Lower leg skin (tissue), 3 donors: Measurements from ENCODE around the gene HAUS3.

Source experiments
- POLR2A ChIP-seq, 2 donors: fragments of 450-650 bp; IDR thresholded peaks; one replicate each; pipeline ENCODE4 v1.6.1; 2016 to 2017; ENCODE audit warnings: antibody characterized with exemption in 2 of 2, mild to moderate bottlenecking in 1 of 2, moderate library complexity in 1 of 2
- TF ChIP-seq, protein P1 (sequence below), 3 donors: fragments of 450-650 bp; IDR thresholded peaks; one replicate each; pipeline ENCODE4 v1.5.1; 2016; ENCODE audit warnings: antibody characterized with exemption in 3 of 3, mild to moderate bottlenecking in 3 of 3, moderate library complexity in 2 of 3

DNA sequence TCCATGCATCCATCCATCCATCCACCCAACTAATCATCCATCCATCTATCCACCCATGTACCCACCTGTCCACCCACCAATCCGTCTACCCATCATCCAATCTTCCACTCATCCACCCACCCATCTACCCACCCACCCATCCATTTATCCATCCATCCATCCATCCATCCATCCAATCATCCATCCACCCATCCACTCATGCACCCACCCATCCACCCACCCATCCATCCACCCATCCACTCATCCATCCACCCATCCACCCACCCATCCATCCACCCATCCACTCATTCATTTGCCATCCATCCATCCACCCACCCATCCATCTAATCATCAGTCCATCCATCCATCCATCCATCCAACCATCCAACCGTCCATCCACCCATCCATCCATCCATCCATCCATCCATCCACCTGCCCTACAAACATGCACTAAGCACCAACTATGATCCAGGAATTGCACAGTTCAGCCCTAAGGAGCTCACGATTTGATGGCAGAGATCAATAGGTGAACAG, 41.3 kb upstream of the HAUS3 start:
- TF ChIP-seq, protein P1, sequence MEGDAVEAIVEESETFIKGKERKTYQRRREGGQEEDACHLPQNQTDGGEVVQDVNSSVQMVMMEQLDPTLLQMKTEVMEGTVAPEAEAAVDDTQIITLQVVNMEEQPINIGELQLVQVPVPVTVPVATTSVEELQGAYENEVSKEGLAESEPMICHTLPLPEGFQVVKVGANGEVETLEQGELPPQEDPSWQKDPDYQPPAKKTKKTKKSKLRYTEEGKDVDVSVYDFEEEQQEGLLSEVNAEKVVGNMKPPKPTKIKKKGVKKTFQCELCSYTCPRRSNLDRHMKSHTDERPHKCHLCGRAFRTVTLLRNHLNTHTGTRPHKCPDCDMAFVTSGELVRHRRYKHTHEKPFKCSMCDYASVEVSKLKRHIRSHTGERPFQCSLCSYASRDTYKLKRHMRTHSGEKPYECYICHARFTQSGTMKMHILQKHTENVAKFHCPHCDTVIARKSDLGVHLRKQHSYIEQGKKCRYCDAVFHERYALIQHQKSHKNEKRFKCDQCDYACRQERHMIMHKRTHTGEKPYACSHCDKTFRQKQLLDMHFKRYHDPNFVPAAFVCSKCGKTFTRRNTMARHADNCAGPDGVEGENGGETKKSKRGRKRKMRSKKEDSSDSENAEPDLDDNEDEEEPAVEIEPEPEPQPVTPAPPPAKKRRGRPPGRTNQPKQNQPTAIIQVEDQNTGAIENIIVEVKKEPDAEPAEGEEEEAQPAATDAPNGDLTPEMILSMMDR (IDR thresholded peaks at IDR 0.05): no peak
- no peak for TF ChIP-seq POLR2A (IDR thresholded peaks at IDR 0.05)
